ENCODE data around the gene SLC8A1.

DNA sequence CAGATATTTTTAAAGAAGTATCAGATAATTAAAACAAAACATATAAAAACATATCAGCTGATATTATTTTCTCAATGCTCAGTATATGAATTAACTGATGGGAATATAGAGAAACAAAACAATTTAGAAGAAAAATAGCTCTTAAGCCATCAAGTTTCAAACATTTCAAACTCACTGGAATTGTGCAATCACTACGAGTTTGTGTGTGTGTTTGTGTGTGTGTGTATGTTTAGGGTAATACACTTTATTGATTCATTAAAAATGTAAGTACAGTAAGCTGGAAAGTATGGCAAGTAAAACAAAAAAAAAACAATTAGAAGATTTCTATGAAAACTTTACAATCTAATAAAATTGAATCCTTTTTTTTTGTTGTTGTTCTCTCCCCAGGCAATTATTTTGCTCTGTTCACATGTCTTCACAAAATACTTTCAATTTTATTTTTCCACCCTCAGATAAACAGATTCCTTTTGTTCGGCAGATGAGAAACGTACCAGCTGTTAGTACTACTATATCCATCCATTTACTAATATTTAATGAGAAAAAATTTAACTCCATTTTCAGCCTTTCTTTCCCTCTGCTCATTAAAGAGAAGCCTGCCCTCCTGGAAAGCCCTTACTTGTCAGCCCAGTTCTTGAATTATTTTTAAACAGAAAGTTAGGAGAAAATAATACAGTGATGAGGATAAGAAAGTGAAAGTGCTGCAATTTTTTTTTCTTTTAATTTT lies 87.6 kb downstream of the SLC8A1 start:
- TF ChIP-seq, protein P1, sequence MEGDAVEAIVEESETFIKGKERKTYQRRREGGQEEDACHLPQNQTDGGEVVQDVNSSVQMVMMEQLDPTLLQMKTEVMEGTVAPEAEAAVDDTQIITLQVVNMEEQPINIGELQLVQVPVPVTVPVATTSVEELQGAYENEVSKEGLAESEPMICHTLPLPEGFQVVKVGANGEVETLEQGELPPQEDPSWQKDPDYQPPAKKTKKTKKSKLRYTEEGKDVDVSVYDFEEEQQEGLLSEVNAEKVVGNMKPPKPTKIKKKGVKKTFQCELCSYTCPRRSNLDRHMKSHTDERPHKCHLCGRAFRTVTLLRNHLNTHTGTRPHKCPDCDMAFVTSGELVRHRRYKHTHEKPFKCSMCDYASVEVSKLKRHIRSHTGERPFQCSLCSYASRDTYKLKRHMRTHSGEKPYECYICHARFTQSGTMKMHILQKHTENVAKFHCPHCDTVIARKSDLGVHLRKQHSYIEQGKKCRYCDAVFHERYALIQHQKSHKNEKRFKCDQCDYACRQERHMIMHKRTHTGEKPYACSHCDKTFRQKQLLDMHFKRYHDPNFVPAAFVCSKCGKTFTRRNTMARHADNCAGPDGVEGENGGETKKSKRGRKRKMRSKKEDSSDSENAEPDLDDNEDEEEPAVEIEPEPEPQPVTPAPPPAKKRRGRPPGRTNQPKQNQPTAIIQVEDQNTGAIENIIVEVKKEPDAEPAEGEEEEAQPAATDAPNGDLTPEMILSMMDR (IDR thresholded peaks at IDR 0.05; ENCODE audit: insufficient read depth, low read length) = no peak
- no peak for TF ChIP-seq GABPA (IDR thresholded peaks at IDR 0.05; ENCODE audit: low read depth)

Data from HL-60 (cell line).